GM23338 (cell line): ENCODE results near the gene ATR. TPM values are rescaled to one million over a fixed set of nuclear protein-coding genes. Genes with fewer than 3 reads are reported as not detected.
A peak's percentile ranks its signal among the peaks of the same experiment; 100 is the strongest.

Experiments used
- ATAC-seq: fragments of 200-7000 bp; cut with Tn5 transposase; 3 replicates; pipeline ENCODE4 v1.9.1; 2020
- DNase-seq: peaks from one replicate; pipeline ENCODE4 v3.0.0-alpha.2; 2015; ENCODE audit warnings: low spot score
- H2AFZ ChIP-seq: fragments of 200-600 bp; sonication (generic); 2 replicates; pipeline ENCODE4 v1.8.0; 2016; ENCODE audit warnings: antibody characterized with exemption, mild to moderate bottlenecking, moderate library complexity
- H3F3A ChIP-seq: fragments of 200-600 bp; sonication (generic); replicated peaks from 2 replicates; pipeline ENCODE4 v1.8.0; 2017; ENCODE audit warnings: antibody characterized with exemption, mixed run types, low read depth
- H3K27ac ChIP-seq: fragments of 200-600 bp; sonication (generic); 2 replicates; pipeline ENCODE4 v1.6.1; 2016; ENCODE audit warnings: low read depth
- H3K27me3 ChIP-seq: fragments of 200-600 bp; sonication (generic); 2 replicates; pipeline ENCODE4 v1.8.0; 2016; ENCODE audit warnings: mild to moderate bottlenecking, mixed run types, moderate library complexity; ENCODE audit not compliant: insufficient read depth
- H3K36me3 ChIP-seq: fragments of 200-600 bp; sonication (generic); 2 replicates; pipeline ENCODE4 v1.8.0; 2016; ENCODE audit warnings: mild to moderate bottlenecking; ENCODE audit not compliant: insufficient read depth
- H3K4me1 ChIP-seq: fragments of 200-600 bp; sonication (generic); 2 replicates; pipeline ENCODE4 v1.8.0; 2016; ENCODE audit warnings: mild to moderate bottlenecking, moderate library complexity; ENCODE audit not compliant: insufficient read depth
- H3K4me2 ChIP-seq: fragments of 200-600 bp; sonication (generic); 2 replicates; pipeline ENCODE4 v1.7.1; 2017; ENCODE audit warnings: mixed run types
- H3K4me3 ChIP-seq: fragments of 200-600 bp; sonication (generic); 2 replicates; pipeline ENCODE4 v1.6.1; 2016; ENCODE audit warnings: mixed run types
- H3K79me2 ChIP-seq: fragments of 200-600 bp; sonication (generic); replicated peaks from 2 replicates; pipeline ENCODE4 v1.8.0; 2017; ENCODE audit warnings: mild to moderate bottlenecking; ENCODE audit not compliant: insufficient read depth
- H3K9me2 ChIP-seq: fragments of 200-600 bp; sonication (generic); 2 replicates; pipeline ENCODE4 v1.8.0; 2017; ENCODE audit not compliant: insufficient read depth
- H4K20me1 ChIP-seq: fragments of 200-600 bp; sonication (generic); replicated peaks from 2 replicates; pipeline ENCODE4 v1.8.0; 2017; ENCODE audit warnings: mild to moderate bottlenecking; ENCODE audit not compliant: insufficient read depth
- H3K27ac Mint-ChIP-seq: 2 replicates; pipeline ENCODE4 v1.8.0; 2020; ENCODE audit warnings: inconsistent platforms, mild to moderate bottlenecking, moderate library complexity, mixed read lengths
- H3K27me3 Mint-ChIP-seq: 3 replicates; pipeline ENCODE4 v1.8.0; 2022; ENCODE audit warnings: low read depth, mild to moderate bottlenecking, moderate library complexity, mixed read lengths, inconsistent platforms; ENCODE audit not compliant: insufficient read depth, poor library complexity
- H3K36me3 Mint-ChIP-seq: 3 replicates; pipeline ENCODE4 v1.8.0; 2021; ENCODE audit warnings: low read depth, mild to moderate bottlenecking, inconsistent platforms, moderate library complexity, mixed read lengths
- H3K4me1 Mint-ChIP-seq: 3 replicates; pipeline ENCODE4 v1.8.0; 2020; ENCODE audit warnings: mild to moderate bottlenecking, inconsistent platforms, mixed read lengths
- H3K4me3 Mint-ChIP-seq: 3 replicates; pipeline ENCODE4 v1.8.0; 2021; ENCODE audit warnings: moderate library complexity, mild to moderate bottlenecking, inconsistent platforms, mixed read lengths
- H3K9me3 Mint-ChIP-seq: 3 replicates; pipeline ENCODE4 v1.8.0; 2020; ENCODE audit warnings: moderate library complexity, mild to moderate bottlenecking, inconsistent platforms, mixed read lengths
- CREB1 ChIP-seq: fragments of 250-450 bp; sonication (Bioruptor Pico); IDR thresholded peaks from 2 replicates; pipeline ENCODE4 v1.5.0; 2020; ENCODE audit warnings: low read depth, mild to moderate bottlenecking, moderate library complexity
- EZH2phosphoT487 ChIP-seq: fragments of 200-600 bp; sonication (generic); IDR thresholded peaks from one replicate; pipeline ENCODE4 v1.8.1; 2018; ENCODE audit warnings: antibody characterized with exemption; ENCODE audit not compliant: unreplicated experiment
- JUNB ChIP-seq: IDR thresholded peaks from one replicate; pipeline ENCODE4 v1.6.1; 2016; ENCODE audit warnings: antibody characterized with exemption; ENCODE audit not compliant: unreplicated experiment
- ZNF114 ChIP-seq: fragments of 250-450 bp; sonication (Bioruptor Pico); IDR thresholded peaks from 2 replicates; pipeline ENCODE4 v1.5.0; 2020; ENCODE audit warnings: mild to moderate bottlenecking, moderate library complexity
- ZNF331 ChIP-seq: fragments of 250-450 bp; sonication (Bioruptor Pico); IDR thresholded peaks from 2 replicates; pipeline ENCODE4 v1.5.0; 2020; ENCODE audit warnings: low read depth, mild to moderate bottlenecking, moderate library complexity
- polyA plus RNA-seq: library from polyadenylated mRNA; unstranded; fragments of >200 nt; fragmentation: Nextera tagmentation; extraction: Ambion mirVana; gene quantifications from 2 replicates; pipeline ENCODE4 v1.2.1, GENCODE V29; 2016
- total RNA-seq: library from RNA; depleted of rRNA; stranded (reverse); fragments of >200 nt; shearing (Covaris generic); gene quantifications from 2 replicates; pipeline ENCODE4 v1.2.3, GENCODE V29; 2014
- TF ChIP-seq, protein P1 (sequence below): IDR thresholded peaks from one replicate; pipeline ENCODE4 v1.6.1; 2018; ENCODE audit warnings: antibody characterized with exemption; ENCODE audit not compliant: unreplicated experiment
- TF ChIP-seq, protein P2 (sequence below), 2 experiments: fragments of 200-600 bp in 1 of 2; sonication (generic) in 1 of 2; conservative IDR thresholded peaks; 2 replicates each; pipeline versions ENCODE4 v1.5.1 to v1.6.1; 2016 to 2017; ENCODE audit warnings: antibody characterized with exemption in 2 of 2, low read depth in 2 of 2, mild to moderate bottlenecking in 2 of 2, moderate library complexity in 1 of 2
- TF ChIP-seq, protein P3 (sequence below): fragments of 250-450 bp; sonication (Bioruptor Pico); IDR thresholded peaks from 2 replicates; pipeline ENCODE4 v1.5.0; 2020; ENCODE audit warnings: mild to moderate bottlenecking, moderate library complexity

Gene ATR
- total and polyA plus RNA-seq, 2 experiments from 2014 or later: 29.7 to 39.1 TPM

DNA sequence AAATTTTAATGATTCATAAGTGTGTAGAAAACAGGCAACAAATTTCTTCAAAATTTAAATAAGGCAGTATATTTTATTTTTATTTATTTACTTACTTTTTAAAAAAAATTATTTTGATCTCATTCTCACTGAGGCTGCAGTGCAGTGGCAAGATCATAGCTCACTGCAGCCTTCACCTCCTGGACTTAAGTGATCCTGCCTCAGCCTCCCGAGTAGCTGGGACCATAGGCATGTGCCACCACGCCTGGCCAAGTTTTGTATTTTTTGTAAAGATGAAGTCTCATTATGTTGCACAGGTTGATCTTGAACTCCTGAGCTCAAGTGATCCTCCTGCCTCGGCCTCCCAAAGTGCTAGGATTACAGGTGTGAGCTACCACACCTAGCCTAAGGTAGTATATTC is 69.5 kb downstream of the ATR start:
- Histone ChIP-seq H3F3A (no peaks in the 10 kb centered on the region), H3K9me2 (no peaks in the 10 kb centered on the region), H4K20me1 (no peaks in the 10 kb centered on the region), H3K4me1 (no peaks in the 10 kb centered on the region), H3K79me2 (no peaks in the 10 kb centered on the region), H3K36me3 (no peaks in the 10 kb centered on the region), H3K27me3 (no peaks in the 10 kb centered on the region), H3K27ac (no peak overlapping the region), H3K4me2 (no peak overlapping the region), H3K4me3 (no peak overlapping the region), H2AFZ (no peak overlapping the region)
- no peak overlapping the region for H3K27ac Mint-ChIP-seq
- DNase-seq (no peak), ATAC-seq (no peak)
- H3K4me3 Mint-ChIP-seq: no peak overlapping the region
- H3K36me3 Mint-ChIP-seq: peaks cover 20% of the 10 kb centered on the region; the same call in 2 of the 3 replicates
- no peaks in the 10 kb centered on the region for H3K27me3 Mint-ChIP-seq
- H3K9me3 Mint-ChIP-seq: no peaks in the 10 kb centered on the region
- no peaks in the 10 kb centered on the region for H3K4me1 Mint-ChIP-seq
- TF ChIP-seq, protein P1, sequence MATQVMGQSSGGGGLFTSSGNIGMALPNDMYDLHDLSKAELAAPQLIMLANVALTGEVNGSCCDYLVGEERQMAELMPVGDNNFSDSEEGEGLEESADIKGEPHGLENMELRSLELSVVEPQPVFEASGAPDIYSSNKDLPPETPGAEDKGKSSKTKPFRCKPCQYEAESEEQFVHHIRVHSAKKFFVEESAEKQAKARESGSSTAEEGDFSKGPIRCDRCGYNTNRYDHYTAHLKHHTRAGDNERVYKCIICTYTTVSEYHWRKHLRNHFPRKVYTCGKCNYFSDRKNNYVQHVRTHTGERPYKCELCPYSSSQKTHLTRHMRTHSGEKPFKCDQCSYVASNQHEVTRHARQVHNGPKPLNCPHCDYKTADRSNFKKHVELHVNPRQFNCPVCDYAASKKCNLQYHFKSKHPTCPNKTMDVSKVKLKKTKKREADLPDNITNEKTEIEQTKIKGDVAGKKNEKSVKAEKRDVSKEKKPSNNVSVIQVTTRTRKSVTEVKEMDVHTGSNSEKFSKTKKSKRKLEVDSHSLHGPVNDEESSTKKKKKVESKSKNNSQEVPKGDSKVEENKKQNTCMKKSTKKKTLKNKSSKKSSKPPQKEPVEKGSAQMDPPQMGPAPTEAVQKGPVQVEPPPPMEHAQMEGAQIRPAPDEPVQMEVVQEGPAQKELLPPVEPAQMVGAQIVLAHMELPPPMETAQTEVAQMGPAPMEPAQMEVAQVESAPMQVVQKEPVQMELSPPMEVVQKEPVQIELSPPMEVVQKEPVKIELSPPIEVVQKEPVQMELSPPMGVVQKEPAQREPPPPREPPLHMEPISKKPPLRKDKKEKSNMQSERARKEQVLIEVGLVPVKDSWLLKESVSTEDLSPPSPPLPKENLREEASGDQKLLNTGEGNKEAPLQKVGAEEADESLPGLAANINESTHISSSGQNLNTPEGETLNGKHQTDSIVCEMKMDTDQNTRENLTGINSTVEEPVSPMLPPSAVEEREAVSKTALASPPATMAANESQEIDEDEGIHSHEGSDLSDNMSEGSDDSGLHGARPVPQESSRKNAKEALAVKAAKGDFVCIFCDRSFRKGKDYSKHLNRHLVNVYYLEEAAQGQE: no peak
- TF ChIP-seq JUNB: no peak
- TF ChIP-seq, protein P2, sequence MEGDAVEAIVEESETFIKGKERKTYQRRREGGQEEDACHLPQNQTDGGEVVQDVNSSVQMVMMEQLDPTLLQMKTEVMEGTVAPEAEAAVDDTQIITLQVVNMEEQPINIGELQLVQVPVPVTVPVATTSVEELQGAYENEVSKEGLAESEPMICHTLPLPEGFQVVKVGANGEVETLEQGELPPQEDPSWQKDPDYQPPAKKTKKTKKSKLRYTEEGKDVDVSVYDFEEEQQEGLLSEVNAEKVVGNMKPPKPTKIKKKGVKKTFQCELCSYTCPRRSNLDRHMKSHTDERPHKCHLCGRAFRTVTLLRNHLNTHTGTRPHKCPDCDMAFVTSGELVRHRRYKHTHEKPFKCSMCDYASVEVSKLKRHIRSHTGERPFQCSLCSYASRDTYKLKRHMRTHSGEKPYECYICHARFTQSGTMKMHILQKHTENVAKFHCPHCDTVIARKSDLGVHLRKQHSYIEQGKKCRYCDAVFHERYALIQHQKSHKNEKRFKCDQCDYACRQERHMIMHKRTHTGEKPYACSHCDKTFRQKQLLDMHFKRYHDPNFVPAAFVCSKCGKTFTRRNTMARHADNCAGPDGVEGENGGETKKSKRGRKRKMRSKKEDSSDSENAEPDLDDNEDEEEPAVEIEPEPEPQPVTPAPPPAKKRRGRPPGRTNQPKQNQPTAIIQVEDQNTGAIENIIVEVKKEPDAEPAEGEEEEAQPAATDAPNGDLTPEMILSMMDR (conservative IDR thresholded peaks at IDR 0.05; ENCODE audit: low read depth in 2 of 2): no peak
- TF ChIP-seq ZNF114 (CRISPR knock-in tag): no peak
- TF ChIP-seq CREB1 (CRISPR knock-in tag): no peak
- TF ChIP-seq ZNF331 (CRISPR knock-in tag): no peak

DNA sequence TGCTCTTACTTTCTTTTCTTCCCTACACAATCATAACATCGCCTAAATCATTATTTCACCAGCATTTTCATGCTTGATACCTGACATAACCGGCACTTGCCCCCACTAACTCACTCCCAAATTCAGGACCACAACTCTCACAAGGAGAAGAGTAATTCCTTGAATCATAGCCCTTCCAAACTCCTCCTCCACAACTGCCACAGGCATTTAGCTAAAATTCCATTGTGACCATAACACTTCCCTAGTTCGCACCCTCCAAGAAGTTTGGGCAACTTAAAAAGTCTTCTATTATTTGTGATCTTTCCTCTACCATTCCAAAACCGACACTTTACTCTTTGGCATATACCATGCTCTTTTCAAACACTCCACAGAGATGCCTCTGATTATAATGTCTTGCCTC is 71.3 kb downstream of the ATR start:
- Histone ChIP-seq H2AFZ (no peak overlapping the region), H3K9me2 (no peaks in the 10 kb centered on the region), H3K36me3 (no peaks in the 10 kb centered on the region), H3K4me1 (no peaks in the 10 kb centered on the region), H3F3A (no peaks in the 10 kb centered on the region), H3K79me2 (no peaks in the 10 kb centered on the region), H3K27ac (0 out of 2 replicates have a peak overlapping the region, but pooled peaks have one; percentile 32), H3K27me3 (no peaks in the 10 kb centered on the region), H3K4me3 (no peak overlapping the region), H4K20me1 (no peaks in the 10 kb centered on the region), H3K4me2 (no peak overlapping the region)
- H3K27me3 Mint-ChIP-seq: no peaks in the 10 kb centered on the region
- DNase-seq: no peak
- peaks cover 20% of the 10 kb centered on the region for H3K36me3 Mint-ChIP-seq
- no peaks in the 10 kb centered on the region for H3K9me3 Mint-ChIP-seq
- no peak overlapping the region for H3K4me3 Mint-ChIP-seq
- no peak for ATAC-seq
- H3K4me1 Mint-ChIP-seq: no peaks in the 10 kb centered on the region
- no peak overlapping the region for H3K27ac Mint-ChIP-seq
- TF ChIP-seq EZH2phosphoT487 (no peak), ZNF331 (CRISPR knock-in tag) (no peak), JUNB (no peak)
- TF ChIP-seq, protein P3, sequence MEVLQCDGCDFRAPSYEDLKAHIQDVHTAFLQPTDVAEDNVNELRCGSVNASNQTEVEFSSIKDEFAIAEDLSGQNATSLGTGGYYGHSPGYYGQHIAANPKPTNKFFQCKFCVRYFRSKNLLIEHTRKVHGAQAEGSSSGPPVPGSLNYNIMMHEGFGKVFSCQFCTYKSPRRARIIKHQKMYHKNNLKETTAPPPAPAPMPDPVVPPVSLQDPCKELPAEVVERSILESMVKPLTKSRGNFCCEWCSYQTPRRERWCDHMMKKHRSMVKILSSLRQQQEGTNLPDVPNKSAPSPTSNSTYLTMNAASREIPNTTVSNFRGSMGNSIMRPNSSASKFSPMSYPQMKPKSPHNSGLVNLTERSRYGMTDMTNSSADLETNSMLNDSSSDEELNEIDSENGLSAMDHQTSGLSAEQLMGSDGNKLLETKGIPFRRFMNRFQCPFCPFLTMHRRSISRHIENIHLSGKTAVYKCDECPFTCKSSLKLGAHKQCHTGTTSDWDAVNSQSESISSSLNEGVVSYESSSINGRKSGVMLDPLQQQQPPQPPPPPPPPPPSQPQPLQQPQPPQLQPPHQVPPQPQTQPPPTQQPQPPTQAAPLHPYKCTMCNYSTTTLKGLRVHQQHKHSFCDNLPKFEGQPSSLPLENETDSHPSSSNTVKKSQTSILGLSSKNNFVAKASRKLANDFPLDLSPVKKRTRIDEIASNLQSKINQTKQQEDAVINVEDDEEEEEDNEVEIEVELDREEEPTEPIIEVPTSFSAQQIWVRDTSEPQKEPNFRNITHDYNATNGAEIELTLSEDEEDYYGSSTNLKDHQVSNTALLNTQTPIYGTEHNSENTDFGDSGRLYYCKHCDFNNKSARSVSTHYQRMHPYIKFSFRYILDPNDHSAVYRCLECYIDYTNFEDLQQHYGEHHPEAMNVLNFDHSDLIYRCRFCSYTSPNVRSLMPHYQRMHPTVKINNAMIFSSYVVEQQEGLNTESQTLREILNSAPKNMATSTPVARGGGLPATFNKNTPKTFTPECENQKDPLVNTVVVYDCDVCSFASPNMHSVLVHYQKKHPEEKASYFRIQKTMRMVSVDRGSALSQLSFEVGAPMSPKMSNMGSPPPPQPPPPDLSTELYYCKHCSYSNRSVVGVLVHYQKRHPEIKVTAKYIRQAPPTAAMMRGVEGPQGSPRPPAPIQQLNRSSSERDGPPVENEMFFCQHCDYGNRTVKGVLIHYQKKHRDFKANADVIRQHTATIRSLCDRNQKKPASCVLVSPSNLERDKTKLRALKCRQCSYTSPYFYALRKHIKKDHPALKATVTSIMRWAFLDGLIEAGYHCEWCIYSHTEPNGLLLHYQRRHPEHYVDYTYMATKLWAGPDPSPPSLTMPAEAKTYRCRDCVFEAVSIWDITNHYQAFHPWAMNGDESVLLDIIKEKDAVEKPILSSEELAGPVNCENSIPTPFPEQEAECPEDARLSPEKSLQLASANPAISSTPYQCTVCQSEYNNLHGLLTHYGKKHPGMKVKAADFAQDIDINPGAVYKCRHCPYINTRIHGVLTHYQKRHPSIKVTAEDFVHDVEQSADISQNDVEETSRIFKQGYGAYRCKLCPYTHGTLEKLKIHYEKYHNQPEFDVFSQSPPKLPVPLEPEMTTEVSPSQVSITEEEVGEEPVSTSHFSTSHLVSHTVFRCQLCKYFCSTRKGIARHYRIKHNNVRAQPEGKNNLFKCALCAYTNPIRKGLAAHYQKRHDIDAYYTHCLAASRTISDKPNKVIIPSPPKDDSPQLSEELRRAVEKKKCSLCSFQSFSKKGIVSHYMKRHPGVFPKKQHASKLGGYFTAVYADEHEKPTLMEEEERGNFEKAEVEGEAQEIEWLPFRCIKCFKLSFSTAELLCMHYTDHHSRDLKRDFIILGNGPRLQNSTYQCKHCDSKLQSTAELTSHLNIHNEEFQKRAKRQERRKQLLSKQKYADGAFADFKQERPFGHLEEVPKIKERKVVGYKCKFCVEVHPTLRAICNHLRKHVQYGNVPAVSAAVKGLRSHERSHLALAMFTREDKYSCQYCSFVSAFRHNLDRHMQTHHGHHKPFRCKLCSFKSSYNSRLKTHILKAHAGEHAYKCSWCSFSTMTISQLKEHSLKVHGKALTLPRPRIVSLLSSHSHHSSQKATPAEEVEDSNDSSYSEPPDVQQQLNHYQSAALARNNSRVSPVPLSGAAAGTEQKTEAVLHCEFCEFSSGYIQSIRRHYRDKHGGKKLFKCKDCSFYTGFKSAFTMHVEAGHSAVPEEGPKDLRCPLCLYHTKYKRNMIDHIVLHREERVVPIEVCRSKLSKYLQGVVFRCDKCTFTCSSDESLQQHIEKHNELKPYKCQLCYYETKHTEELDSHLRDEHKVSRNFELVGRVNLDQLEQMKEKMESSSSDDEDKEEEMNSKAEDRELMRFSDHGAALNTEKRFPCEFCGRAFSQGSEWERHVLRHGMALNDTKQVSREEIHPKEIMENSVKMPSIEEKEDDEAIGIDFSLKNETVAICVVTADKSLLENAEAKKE (CRISPR knock-in tag): no peak
